NCI-H2196 (cell line): Measurements from ENCODE around the gene NUDT3.
"Not testable (repeated sequence)": the region's sequence is repeated elsewhere in the genome, so short reads cannot be mapped to it uniquely, and the experiment has no call there.

Experiments
- DNase-seq: peaks from one replicate; lab custom pipeline; 2025; ENCODE audit not compliant: unreplicated experiment; lab: John Stamatoyannopoulos, UW

NUDT3 gene

DNA sequence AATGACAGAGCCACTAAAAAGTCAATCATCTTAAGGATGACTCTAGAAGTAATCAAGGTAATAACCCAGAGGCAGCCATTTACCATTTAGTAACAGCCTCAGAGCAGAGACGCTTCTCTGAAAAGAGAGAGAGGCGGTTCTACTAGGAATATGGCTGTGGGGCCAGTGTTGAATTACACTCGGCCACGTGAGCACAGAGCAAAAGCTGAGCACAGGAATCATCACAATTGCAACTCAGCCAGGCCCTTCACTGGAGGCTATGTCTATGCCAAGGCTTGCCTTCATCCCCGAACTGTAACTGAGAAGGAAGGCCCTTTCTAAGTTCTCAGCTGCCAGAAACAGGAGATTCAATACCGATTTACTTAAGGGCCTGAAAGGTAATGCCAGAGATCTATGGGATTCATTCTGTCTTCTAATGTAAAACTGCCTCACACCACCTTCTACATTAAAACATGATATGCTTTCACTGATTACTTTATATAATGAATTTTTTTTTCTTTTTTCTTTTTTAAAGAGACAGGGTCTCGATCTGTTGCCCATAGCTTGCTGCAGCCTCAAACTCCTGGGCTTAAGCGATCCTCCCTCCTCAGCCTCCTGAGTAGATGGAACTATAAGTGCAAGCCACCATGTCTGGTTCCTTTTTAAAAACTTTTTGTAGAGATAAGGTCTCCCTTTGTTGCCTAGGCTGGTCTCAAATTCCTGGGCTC, 67.6 kb downstream of the NUDT3 start:
- DNase-seq = peak; percentile 84

DNA sequence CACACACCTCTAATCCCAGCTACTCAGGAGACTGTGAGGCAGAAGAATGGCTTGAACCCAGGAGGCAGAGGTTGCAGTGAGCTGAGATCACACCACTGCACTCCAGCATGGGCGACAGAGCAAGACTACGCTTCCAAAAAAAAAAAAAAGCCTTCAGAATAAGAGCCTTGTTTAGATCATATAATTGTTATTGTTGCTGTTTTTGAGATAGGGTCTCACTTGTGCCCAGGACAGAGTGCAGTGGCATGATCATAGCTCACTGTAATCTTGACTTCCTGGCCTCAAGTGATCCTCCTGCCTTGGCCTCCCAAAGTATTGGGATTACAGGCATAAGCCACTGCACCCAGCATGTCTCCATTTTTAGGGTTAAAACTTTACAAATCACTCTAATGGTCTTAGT, 68.2 kb downstream of the NUDT3 start:
- DNase-seq = not testable (repeated sequence)

DNA sequence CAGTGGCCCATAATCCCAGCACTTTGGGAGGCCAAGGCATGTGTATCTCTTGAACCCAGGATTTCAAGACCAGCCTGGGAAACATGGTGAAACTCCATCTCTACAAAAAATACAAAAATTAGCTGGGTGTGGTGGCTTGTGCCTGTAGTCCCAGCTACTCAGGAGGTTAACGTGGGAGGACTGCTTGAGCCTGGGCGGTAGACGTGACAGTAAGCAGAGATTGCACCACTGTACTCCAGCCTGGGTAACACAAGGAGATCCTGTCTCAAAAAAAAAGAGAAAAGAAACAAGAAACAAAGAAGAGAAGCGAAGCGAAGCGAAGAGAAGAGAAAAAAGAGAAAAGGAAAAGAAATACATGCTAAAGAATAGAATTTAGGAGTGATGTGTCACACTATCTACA, 69.2 kb downstream of the NUDT3 start:
- no peak for DNase-seq

DNA sequence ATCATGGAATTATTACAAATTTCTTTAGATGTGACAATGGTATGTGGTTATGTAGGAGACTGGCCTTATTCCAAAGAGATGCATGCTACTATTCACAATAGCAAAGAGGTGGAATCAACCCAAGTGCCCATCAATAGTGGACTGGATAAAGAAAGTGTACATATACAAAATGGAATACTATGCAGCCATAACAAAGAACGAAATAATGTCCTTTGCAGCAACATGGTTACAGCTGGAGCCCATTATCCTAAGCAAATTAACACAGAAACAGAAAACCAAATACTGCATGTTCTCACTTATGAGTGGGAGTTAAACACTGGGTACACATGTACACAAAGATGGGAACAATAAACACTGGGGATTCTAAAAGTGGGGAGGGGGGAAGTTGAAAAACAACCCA, 69.7 kb downstream of the NUDT3 start:
- no peak for DNase-seq

DNA sequence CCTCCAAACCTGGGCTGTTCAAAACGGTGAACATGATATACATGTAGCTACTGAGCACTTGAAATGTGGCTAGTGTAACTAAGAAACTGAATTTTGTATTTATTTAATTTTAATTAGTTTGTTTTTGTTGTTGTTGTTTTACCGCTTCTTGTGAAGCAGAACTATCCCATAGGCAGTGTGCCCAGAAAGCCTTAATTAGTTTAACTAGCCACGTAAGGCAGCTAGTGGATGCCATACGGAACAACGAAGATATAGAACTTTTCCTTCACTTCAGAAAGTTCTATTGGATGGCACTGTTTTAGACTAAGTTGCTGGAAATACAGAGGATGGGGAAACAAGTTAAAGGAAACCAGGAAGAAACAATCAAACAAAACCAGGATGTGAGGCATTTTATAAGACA, 70.6 kb downstream of the NUDT3 start:
- no peak for DNase-seq

DNA sequence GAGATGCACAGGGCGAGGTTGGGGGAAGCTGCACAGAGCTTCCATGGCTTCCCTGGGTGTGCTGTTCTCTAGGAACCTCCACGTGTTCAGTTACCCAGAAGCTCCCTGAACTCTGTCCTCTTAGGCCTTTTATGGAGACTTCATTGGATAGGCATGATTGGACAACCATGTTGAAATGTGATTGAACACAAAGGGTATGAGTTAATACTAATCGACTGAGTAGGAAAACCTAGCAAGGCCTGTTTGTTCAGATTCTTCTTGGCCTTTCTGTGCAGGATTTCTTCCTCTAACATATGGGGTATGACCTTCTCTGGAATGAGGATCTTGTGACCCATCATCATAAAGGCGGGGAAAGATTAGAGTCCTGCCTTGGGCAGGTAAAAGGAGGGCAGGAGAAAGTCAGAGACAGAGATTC, 73.0 kb downstream of the NUDT3 start:
- no peak for DNase-seq

DNA sequence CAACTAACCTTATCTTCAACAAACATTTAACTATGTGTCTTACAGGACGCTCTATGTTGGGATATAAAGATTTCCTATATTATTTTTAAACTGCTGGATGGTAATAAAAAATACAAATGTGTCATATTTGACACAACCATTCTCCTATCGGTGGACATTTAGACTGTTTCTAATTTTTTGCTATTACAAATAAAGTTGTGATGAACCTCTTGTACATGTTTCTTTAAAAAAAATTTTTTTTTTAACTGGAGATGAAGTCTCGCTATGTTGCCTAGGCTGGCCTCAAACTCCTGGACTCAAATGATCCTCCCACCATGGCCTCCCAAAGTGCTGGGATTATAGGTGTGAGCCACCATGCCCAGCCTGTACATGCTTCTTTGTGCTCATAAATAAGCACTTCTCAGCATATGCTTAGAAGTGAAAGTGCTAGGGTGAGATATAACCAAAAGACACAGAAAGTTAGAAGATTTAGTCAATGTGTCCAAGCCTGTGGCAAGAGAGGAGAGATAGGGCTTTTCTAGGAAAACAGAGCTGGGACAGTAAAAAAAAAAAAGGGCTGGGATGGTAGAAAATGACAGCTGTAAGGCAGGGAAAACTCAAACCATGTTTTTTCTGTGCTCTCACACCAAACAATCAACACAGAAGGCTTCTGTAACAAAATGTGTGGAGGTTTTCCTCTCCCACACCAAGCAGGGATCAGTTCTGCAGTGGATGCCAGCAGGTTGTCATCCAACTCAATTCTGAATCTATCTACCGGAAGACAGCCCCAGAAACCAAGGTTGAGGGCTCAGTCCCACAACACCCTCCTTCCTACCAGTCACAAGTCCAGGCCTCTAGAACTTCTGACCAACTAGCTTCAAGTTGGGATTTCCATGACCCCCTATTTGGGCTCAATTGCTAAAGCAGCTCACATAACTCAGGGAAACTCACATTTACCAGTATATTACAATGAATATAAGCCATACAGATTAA, 73.7 kb downstream of the NUDT3 start:
- DNase-seq = no peak

DNA sequence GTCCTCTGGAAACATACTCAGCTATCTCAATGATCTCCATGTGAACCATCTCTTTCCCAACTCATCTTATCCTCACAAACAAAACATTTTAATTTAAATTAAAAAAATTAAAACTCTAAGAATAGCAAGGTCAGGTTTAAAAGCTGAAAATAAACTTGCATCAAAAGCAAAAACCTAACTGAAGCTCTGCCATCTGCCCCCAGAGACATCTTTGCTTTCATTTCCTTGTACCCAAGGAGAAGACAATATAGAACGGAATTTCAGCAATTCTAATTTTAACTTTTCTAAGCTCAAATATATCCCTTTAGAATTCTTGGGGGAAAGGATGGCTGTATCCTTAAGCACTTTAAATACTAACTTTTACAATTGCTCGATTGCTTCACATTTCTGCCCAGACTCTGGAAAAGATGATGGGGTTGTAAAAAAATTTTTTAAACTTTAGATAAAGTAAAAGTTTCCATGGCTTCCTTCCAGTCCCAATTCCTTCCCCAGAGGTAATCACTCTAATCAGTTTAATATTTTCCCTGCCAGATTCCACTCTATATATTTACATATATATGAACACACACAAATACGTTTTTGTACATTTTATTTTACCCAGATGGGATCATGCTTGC, 74.5 kb downstream of the NUDT3 start:
- DNase-seq = no peak

DNA sequence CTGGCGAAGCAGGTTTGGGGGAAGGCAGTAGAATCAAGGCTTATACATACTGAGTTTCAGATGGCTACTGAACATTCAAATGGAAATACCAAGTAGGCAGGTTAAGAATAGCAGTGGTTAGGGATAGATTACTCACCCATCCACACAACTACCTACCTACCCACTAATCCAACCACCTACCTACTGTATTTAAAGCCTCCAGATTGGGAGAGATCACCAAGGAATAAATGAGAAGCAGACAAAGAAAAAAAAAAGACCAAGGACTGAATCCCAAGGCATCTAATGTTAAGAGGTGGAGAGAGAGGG, 75.3 kb downstream of the NUDT3 start:
- no peak for DNase-seq

DNA sequence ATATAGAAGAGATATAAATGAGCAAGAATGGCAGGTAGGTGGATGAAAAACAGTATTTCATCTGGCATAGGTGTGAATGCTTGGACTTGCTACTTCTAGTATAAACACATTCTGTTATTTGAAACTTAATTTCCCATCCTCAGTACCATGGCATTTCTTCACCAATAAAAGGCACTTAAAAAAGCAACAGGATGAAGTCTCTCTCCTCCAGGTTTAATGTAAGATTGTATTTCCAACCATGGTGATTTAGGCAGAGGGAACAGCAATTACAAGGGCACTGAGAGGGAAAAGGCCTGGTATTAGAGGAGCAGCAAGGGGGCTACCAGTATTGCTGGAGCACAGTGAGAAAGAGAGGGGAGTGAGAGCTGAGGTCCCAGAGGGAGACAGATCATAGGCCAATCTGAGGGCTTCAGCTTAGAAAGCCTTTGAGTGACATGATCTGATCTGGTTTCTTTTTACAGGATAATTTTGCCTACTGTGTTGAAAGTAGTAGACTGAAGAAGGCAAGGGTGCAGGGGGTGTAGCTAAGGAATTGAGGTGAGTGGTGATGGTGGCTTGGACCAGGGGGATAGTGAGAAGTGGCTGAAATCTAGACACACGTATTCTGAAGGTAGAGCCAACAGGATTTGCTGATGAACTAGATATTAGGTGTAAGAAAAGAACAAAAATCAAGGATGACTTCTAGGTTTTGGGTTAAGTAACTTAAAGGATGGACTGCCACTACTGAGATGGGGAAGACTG, 75.9 kb downstream of the NUDT3 start:
- DNase-seq = no peak

DNA sequence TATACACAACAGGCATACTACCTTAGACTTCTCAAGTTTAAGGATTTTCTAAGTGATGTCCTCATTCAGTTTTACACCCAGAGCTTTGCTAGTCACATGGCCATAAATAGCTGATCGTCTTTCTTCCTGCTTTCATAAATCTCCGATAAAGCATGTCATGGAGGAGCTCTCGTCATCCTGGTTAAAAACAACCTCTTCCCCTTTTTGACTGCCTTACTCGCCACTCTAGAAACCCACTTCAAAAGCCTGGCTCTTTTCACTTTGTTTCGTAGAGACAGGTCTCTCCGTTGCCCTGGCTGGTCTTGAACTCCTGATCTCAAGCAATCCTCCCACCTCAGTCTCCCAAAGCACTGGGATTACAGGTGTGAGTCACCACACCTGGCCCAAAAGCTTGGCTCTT, 76.7 kb downstream of the NUDT3 start:
- no peak for DNase-seq

DNA sequence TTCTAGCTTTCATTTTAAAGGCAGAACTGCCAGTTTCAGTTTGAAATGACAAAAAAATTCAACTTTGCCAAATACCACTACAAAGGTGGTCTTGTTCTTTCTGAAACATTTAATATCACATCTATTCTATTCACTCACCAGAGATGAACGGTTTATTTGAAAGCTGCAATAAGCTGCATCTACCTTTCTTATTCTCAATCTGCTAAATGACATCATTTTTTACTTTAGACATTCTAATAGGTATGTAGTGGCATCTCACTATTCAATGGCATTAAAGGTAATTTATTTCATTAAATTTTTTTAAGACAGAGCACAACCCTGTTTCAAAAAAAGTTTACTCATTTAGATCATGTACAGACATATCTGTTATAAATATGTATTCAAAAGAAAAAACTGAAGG, 77.2 kb downstream of the NUDT3 start:
- DNase-seq = no peak

DNA sequence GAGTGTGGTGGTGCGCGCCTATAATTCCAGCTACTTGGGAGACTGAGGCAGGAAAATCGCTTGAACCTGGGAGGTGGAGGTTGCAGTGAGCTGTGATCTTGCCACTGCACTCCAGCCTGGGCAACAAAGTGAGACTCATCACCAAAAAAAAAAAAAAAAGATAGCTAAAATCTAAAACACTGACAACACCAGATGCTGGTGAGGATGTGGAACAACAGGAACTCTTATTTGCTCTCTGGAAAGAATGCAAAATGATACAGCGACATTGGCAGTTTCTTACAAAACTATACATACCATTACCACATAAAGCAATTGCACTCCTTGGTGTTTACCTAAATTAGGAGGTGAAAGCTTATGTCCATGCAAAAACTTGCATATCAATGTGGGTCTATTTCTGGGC, 80.2 kb downstream of the NUDT3 start:
- DNase-seq = no peak

DNA sequence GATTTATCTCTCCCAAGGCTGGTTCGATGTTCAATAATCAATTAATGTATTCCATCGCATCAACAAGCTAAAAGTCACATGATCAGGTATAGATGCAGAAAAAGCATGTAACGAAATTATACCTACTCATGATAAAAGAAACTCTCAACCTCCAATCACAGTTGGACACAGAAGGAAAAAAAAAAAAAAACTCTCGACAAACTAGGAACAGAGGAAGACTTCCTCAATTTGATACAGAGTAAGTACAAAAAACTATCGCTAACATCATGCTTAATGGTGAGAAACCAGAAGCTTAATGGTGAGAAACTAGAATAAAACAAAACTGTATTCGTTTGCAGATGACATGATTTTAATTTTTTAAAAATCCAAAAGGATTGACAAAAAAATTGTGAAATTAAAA, 81.7 kb downstream of the NUDT3 start:
- DNase-seq = no peak

DNA sequence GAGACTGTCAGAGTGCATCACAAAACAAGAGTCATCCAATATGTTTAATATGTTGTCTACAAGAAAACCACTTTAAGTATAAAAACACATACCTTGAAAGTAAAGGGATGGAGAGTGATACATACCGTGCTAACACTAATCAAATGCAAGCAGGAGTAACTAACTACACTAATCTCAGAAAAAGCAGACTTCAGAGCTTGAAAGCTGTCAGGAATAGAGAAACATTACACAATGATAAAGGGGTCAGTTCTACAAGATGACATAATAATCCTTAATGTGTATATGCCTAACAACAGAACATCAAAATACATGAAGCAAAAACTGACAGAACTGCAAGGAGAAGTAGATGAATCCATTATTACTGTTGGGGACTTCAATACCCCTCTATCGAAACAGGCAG, 84.0 kb downstream of the NUDT3 start:
- no peak for DNase-seq

DNA sequence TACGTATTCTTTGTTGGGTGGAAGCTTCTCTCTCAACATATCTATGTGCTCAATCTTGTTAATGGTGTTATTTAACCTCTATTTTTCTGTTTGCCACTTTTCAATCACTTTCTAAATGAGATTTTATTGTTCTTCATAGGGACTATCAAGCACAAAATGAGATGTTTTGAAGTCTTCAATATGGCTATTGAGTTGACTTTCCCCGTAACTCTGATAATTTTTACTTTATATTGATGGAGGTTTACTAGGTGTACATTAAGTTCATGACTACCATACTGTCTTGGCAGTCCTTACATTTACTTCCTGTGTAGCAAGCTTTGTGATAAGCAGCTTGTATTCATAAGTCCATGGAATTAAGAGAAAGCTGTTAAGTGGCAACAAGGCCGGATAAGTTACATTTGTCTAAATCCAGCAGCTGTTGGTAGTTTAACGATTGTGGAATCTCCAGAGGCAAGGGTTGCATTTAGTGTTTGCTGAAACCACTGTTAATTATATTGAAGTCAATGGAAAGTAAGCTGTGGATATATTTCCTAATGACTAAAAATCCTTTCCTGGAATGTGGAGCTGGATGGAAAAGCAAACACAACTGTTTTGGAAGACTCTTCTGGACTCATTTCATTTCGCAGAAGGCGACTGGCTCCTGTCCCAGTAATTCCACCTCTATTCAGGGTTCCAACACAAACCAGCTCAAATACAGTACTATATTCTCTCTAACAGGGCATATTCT, 86.3 kb downstream of the NUDT3 start:
- DNase-seq = peak; percentile 31

DNA sequence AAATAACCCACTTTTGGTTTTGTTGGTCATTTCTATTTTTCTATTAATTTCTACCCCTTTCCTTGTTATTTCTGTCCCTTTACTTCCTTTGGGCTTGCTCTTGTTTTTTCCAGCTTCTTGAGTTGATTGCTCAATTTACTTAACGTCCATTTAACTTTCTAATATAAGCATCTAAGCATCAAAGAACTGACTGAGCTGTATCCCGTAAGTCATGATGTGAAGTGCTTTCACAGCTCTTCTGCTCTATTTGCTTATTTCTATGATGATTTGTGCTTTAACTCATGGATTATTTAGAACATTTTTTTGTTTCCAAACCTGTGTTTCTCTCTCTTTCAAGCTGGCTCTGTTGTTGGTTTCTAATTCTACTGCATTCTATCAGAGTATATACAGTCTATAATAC, 87.0 kb downstream of the NUDT3 start:
- DNase-seq = no peak

DNA sequence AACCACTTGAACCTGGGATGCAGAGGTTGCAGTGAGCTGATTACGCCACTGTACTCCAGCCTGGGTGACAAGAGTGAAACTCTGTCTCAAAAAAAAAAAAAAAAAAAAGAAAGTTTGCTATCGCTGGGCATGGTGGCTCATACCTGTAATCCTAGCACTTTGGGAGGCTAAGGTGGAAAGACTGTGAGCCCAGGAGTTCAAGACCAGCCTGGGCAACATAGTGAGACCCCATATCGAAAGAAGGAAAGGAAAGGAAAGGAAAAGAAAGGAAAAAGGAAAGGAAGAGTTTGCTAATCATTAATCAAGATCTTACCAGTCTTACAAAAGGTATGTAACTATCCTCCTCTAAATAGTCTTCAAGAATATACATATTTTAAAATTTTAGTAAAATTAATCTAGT, 88.3 kb downstream of the NUDT3 start:
- DNase-seq = no peak

DNA sequence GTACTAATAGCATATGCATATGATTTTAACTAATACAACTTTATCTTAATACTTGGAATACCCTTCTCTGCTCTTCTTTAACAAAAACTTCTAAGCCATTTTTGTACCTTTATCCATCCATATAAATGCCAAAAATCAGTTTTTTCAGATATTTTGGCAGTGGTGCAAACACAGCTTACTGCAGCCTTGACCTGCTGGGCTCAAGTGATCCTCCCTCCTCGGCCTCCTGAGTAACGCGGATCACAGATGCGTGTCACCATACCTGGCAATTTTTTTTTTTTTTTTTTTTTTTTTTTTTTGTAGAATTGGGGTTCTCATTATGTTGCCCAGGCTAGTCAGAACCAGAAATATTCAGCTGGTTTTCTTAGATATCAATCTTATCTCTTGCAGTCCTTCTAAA, 89.5 kb downstream of the NUDT3 start:
- no peak for DNase-seq

DNA sequence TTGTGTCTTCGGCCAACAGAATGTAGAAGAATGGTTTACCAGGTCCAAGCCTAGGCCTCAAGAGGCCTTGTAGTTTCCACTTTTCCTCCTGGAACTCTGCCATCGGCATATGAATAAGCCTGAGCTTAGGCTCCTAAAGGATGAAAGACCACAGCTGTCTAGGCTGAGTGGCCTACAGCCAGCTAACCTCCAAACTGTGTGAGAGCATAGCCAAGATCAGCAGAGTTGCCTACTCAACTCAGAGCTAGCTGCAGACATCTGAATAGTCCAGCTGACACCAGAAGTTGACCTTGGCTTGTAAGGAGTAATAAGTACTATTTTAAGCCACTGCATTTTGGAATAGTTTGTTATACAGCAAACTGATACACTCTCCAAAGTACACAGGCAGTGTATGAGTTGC, 91.1 kb downstream of the NUDT3 start:
- peak; percentile 31 for DNase-seq

DNA sequence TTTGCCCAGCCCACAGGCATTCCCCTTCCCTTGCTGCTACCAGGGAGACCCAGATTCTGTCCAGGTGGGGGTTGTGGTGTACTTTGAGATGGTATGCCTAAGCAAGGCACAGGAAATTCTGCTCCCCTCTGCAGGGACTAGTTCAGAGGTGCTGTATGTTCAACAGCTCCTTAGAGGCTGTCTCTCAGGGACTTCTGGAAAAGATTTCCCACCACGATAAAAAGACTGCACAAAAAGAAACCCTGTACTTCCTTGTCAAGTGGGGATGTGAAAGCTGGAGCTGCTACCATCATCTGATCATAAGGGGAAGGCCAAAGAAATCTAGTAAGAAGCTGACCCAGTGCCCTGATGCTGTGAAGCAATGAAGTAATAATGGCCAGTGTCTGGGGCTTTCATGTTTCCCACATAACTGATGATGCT, 92.1 kb downstream of the NUDT3 start:
- DNase-seq = no peak
